Activated naive CD8-positive, alpha-beta T cell treated with anti-CD3 and anti-CD28 coated beads, Interleukin-2, amount 10 ng/mL, durations not matched to agents 7 days and 5 days (primary cell): Measurements from ENCODE around the gene CHD6. TPM values are rescaled to one million over a fixed set of nuclear protein-coding genes. Genes with fewer than 3 reads are reported as not detected.

Experiments
- ATAC-seq: fragments of 150-1000 bp; cut with Tn5 transposase; one replicate; pipeline ENCODE4 v1.10.0; 2021; ENCODE audit warnings: low read depth, moderate library complexity
- POLR2A ChIA-PET: fragments of 350-600 bp; sonication (Branson Sonifier 250); formaldehyde crosslinking; loops from one replicate; lab custom pipeline; 2021; ENCODE audit warnings: antibody characterized with exemption; lab: Charles Lee
- DNase-seq: peaks from one replicate; pipeline ENCODE4 v3.0.0; 2021
- H3K27ac Mint-ChIP-seq: one replicate; pipeline ENCODE4 v1.8.0; 2022; ENCODE audit warnings: mild to moderate bottlenecking, mixed read lengths
- H3K27me3 Mint-ChIP-seq: one replicate; pipeline ENCODE4 v1.8.0; 2022; ENCODE audit warnings: mild to moderate bottlenecking, moderate library complexity, mixed read lengths
- H3K36me3 Mint-ChIP-seq: one replicate; pipeline ENCODE4 v1.8.0; 2021; ENCODE audit warnings: mild to moderate bottlenecking, mixed read lengths
- H3K4me1 Mint-ChIP-seq: one replicate; pipeline ENCODE4 v1.8.0; 2021; ENCODE audit warnings: mixed read lengths
- H3K4me3 Mint-ChIP-seq: one replicate; pipeline ENCODE4 v1.8.0; 2022; ENCODE audit warnings: mild to moderate bottlenecking, moderate library complexity, mixed read lengths
- H3K9me3 Mint-ChIP-seq: one replicate; pipeline ENCODE4 v1.8.0; 2021; ENCODE audit warnings: mixed read lengths
- total RNA-seq, 2 experiments: library from RNA; stranded (reverse); gene quantifications; one replicate each; pipeline ENCODE4 v1.2.3, GENCODE V29; 2021

CHD6 gene
- total RNA-seq, 2 experiments from 2014 or later: 48.2 to 58.9 TPM

GRCh38 chr20:41632896-41633295 is 14.7 kb upstream of the CHD6 start:
- Mint-ChIP-seq H3K27ac (no peak overlapping the region), H3K4me3 (no peak overlapping the region), H3K4me1 (peaks cover 1% of the 10 kb centered on the region), H3K9me3 (no peaks in the 10 kb centered on the region), H3K36me3 (no peaks in the 10 kb centered on the region), H3K27me3 (peaks cover 2% of the 10 kb centered on the region)
- POLR2A ChIA-PET: no interaction called here
- no peak for ATAC-seq
- DNase-seq: no peak

GRCh38 chr20:41631826-41632225 is 13.6 kb upstream of the CHD6 start:
- no peak for ATAC-seq

GRCh38 chr20:41630846-41631245 is 12.7 kb upstream of the CHD6 start:
- no peak for ATAC-seq
- POLR2A ChIA-PET: interaction anchor here (0.7 kb wide), 1 partner anchor 174 kb away, joined by 4 read pairs; no protein-coding TSS in a partner anchor
- no peaks in the 10 kb centered on the region for H3K9me3 Mint-ChIP-seq
- H3K4me1 Mint-ChIP-seq: peaks cover 1% of the 10 kb centered on the region
- H3K27me3 Mint-ChIP-seq: peaks cover 4% of the 10 kb centered on the region
- DNase-seq: no peak
- no peaks in the 10 kb centered on the region for H3K36me3 Mint-ChIP-seq
- H3K4me3 Mint-ChIP-seq: no peak overlapping the region
- H3K27ac Mint-ChIP-seq: no peak overlapping the region

More at GRCh38 chr20:41631826-41632225, 13.6 kb upstream of the CHD6 start:
- H3K4me1 Mint-ChIP-seq: peaks cover 1% of the 10 kb centered on the region
- no peak overlapping the region for H3K4me3 Mint-ChIP-seq
- peaks cover 4% of the 10 kb centered on the region for H3K27me3 Mint-ChIP-seq
- POLR2A ChIA-PET: no interaction called here
- no peak for DNase-seq
- no peaks in the 10 kb centered on the region for H3K36me3 Mint-ChIP-seq
- no peak overlapping the region for H3K27ac Mint-ChIP-seq
- no peaks in the 10 kb centered on the region for H3K9me3 Mint-ChIP-seq

- Mint-ChIP-seq H3K36me3 (no peaks in the 10 kb centered on the region), H3K27me3 (peaks cover 2% of the 10 kb centered on the region), H3K9me3 (no peaks in the 10 kb centered on the region), H3K27ac (no peak overlapping the region), H3K4me3 (no peak overlapping the region), H3K4me1 (no peaks in the 10 kb centered on the region)
- no peak for DNase-seq
- no peak for ATAC-seq
- POLR2A ChIA-PET: no interaction called here
These were observed 9.6 kb upstream of the CHD6 start for GRCh38 chr20:41627611-41628244.

GRCh38 chr20:41627001-41627495 is 8.9 kb upstream of the CHD6 start:
- no peak for DNase-seq
- Mint-ChIP-seq H3K27ac (no peak overlapping the region), H3K9me3 (no peaks in the 10 kb centered on the region), H3K4me3 (no peak overlapping the region), H3K4me1 (no peaks in the 10 kb centered on the region), H3K27me3 (peaks cover 2% of the 10 kb centered on the region), H3K36me3 (no peaks in the 10 kb centered on the region)
- ATAC-seq: no peak
- POLR2A ChIA-PET: no interaction called here

- H3K27me3 Mint-ChIP-seq: peaks cover 9% of the 10 kb centered on the region
- no peak for DNase-seq
- H3K9me3 Mint-ChIP-seq: no peaks in the 10 kb centered on the region
- ATAC-seq: no peak
- no peak overlapping the region for H3K27ac Mint-ChIP-seq
- POLR2A ChIA-PET: no interaction called here
- H3K4me1 Mint-ChIP-seq: peaks cover 7% of the 10 kb centered on the region
- no peak overlapping the region for H3K4me3 Mint-ChIP-seq
- H3K36me3 Mint-ChIP-seq: no peaks in the 10 kb centered on the region
These were observed 5.6 kb upstream of the CHD6 start for GRCh38 chr20:41623625-41624375.

- peaks cover 7% of the 10 kb centered on the region for H3K4me1 Mint-ChIP-seq
- H3K27ac Mint-ChIP-seq: no peak overlapping the region
- DNase-seq (no peak), ATAC-seq (no peak)
- H3K36me3 Mint-ChIP-seq: no peaks in the 10 kb centered on the region
- H3K9me3 Mint-ChIP-seq: no peaks in the 10 kb centered on the region
- POLR2A ChIA-PET: no interaction called here
- H3K4me3 Mint-ChIP-seq: no peak overlapping the region
- peaks cover 9% of the 10 kb centered on the region for H3K27me3 Mint-ChIP-seq
These were observed 4.4 kb upstream of the CHD6 start for GRCh38 chr20:41622584-41622983.

GRCh38 chr20:41621971-41622370 is 3.8 kb upstream of the CHD6 start:
- no peaks in the 10 kb centered on the region for H3K9me3 Mint-ChIP-seq
- H3K36me3 Mint-ChIP-seq: no peaks in the 10 kb centered on the region
- POLR2A ChIA-PET: no interaction called here
- no peak for DNase-seq
- no peak for ATAC-seq
- peaks cover 11% of the 10 kb centered on the region for H3K4me1 Mint-ChIP-seq
- H3K27ac Mint-ChIP-seq: no peak overlapping the region
- H3K27me3 Mint-ChIP-seq: peaks cover 7% of the 10 kb centered on the region
- H3K4me3 Mint-ChIP-seq: no peak overlapping the region

GRCh38 chr20:41621421-41621820 is 3.2 kb upstream of the CHD6 start:
- Mint-ChIP-seq H3K36me3 (no peaks in the 10 kb centered on the region), H3K27me3 (peaks cover 7% of the 10 kb centered on the region), H3K9me3 (no peaks in the 10 kb centered on the region), H3K27ac (no peak overlapping the region), H3K4me1 (peaks cover 16% of the 10 kb centered on the region), H3K4me3 (no peak overlapping the region)
- no peak for DNase-seq
- ATAC-seq: no peak
- POLR2A ChIA-PET: no interaction called here

GRCh38 chr20:41619360-41620100 is 1.4 kb upstream of the CHD6 start:
- POLR2A ChIA-PET: interaction anchor here (1.4 kb wide), 1 partner anchor 11 kb away, joined by 4 read pairs; no protein-coding TSS in a partner anchor
- DNase-seq: no peak
- ATAC-seq: no peak
- no peaks in the 10 kb centered on the region for H3K36me3 Mint-ChIP-seq
- H3K27ac Mint-ChIP-seq: no peak overlapping the region
- peaks cover 26% of the 10 kb centered on the region for H3K4me1 Mint-ChIP-seq
- H3K9me3 Mint-ChIP-seq: no peaks in the 10 kb centered on the region
- H3K27me3 Mint-ChIP-seq: peaks cover 7% of the 10 kb centered on the region
- H3K4me3 Mint-ChIP-seq: peak overlapping the region; percentile 81

- Mint-ChIP-seq H3K9me3 (no peaks in the 10 kb centered on the region), H3K4me1 (peaks cover 26% of the 10 kb centered on the region), H3K27me3 (peaks cover 7% of the 10 kb centered on the region), H3K27ac (no peak overlapping the region), H3K36me3 (peaks cover 2% of the 10 kb centered on the region), H3K4me3 (peak overlapping the region; percentile 81)
- no peak for DNase-seq
- no peak for ATAC-seq
- POLR2A ChIA-PET: interaction anchor here (0.6 to 1.4 kb wide), 8 partner anchors 10 to 1839 kb away, joined by 3 to 16 read pairs (median 4); no protein-coding TSS in a partner anchor
These were observed 682 bp upstream of the CHD6 start for GRCh38 chr20:41618807-41619311.

- Mint-ChIP-seq H3K9me3 (no peaks in the 10 kb centered on the region), H3K36me3 (peaks cover 2% of the 10 kb centered on the region), H3K4me3 (peak overlapping the region; percentile 94), H3K27me3 (peaks cover 7% of the 10 kb centered on the region), H3K4me1 (peaks cover 27% of the 10 kb centered on the region), H3K27ac (peak overlapping the region; percentile 89)
- ATAC-seq (no peak), DNase-seq (peak; percentile 55)
- POLR2A ChIA-PET: interaction anchor here (1.0 to 1.4 kb wide), 5 partner anchors 17 to 1841 kb away, joined by 3 to 16 read pairs (median 4); no protein-coding TSS in a partner anchor
These were observed 897 bp downstream of the CHD6 start for GRCh38 chr20:41617059-41617901.
